Neural cell (in vitro differentiated cells): Measurements from ENCODE around the gene CYP2W1.

Experiments
- EZH2 ChIP-seq: fragments of 200-600, 300-800 bp; shearing (Covaris generic), sonication (generic); IDR thresholded peaks from 2 replicates; pipeline ENCODE4 v1.6.1; 2014; ENCODE audit warnings: antibody characterized with exemption, low read length, borderline replicate concordance, mild to moderate bottlenecking; ENCODE audit not compliant: insufficient read depth, poor library complexity, severe bottlenecking
- RAD21 ChIP-seq: fragments of 450-650 bp; conservative IDR thresholded peaks from 2 replicates; pipeline ENCODE4 v1.6.1; 2014; ENCODE audit warnings: antibody characterized with exemption, mild to moderate bottlenecking, moderate library complexity
- TF ChIP-seq, protein P1 (sequence below): fragments of 450-650 bp; IDR thresholded peaks from 2 replicates; pipeline ENCODE4 v1.5.1; 2014; ENCODE audit warnings: antibody characterized with exemption, mild to moderate bottlenecking, moderate library complexity; ENCODE audit not compliant: poor library complexity, severe bottlenecking

DNA sequence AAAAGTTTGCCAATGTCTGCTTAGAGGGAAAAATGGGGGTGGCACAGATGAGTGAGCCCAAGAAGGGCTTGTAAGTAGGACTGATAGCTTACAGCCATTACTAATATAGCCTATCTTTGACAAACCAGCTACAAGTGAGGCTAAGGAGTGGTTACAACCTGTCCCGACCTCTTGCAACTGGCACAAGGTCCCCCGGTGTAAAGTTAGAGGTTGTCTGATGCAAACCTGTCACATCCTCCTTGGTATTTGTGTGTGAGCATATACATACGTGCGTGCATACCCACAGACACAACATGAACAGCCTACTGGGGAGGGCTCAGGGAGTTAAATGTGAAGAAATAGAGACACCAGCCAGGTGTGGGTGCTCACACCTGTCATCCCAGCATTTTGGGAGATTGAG is 43.1 kb upstream of the CYP2W1 start:
- TF ChIP-seq, protein P1, sequence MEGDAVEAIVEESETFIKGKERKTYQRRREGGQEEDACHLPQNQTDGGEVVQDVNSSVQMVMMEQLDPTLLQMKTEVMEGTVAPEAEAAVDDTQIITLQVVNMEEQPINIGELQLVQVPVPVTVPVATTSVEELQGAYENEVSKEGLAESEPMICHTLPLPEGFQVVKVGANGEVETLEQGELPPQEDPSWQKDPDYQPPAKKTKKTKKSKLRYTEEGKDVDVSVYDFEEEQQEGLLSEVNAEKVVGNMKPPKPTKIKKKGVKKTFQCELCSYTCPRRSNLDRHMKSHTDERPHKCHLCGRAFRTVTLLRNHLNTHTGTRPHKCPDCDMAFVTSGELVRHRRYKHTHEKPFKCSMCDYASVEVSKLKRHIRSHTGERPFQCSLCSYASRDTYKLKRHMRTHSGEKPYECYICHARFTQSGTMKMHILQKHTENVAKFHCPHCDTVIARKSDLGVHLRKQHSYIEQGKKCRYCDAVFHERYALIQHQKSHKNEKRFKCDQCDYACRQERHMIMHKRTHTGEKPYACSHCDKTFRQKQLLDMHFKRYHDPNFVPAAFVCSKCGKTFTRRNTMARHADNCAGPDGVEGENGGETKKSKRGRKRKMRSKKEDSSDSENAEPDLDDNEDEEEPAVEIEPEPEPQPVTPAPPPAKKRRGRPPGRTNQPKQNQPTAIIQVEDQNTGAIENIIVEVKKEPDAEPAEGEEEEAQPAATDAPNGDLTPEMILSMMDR = no peak
- TF ChIP-seq EZH2 (no peak), RAD21 (no peak)
